K562 (cell line): ENCODE data around the gene WDR81. TPM values are rescaled to one million over a fixed set of nuclear protein-coding genes. Genes with fewer than 3 reads are reported as not detected.
A peak's percentile ranks its signal among the peaks of the same experiment; 100 is the strongest.

Source experiments
- C11orf30 ChIP-seq: fragments of 450-650 bp; IDR thresholded peaks from 2 replicates; pipeline ENCODE4 v1.6.1; 2016; ENCODE audit warnings: low read depth, mild to moderate bottlenecking
- CTBP1 ChIP-seq: fragments of 450-650 bp; IDR thresholded peaks from 2 replicates; pipeline ENCODE4 v1.6.1; 2016; ENCODE audit warnings: borderline replicate concordance
- ETV6 ChIP-seq, 3 experiments: fragments of 150-350 bp in 1 of 3; sonication (generic) in 1 of 3; formaldehyde crosslinking in 1 of 3; IDR thresholded peaks; 2 replicates each; pipeline versions ENCODE4 v1.6.1 to v1.8.0; 2014 to 2022; ENCODE audit warnings: borderline replicate concordance in 2 of 3, low read depth in 2 of 3, antibody characterized with exemption in 1 of 3, low read length in 1 of 3, mild to moderate bottlenecking in 1 of 3, missing genetic modification reagents in 1 of 3
- HMG20B ChIP-seq: fragments of 250-450 bp; sonication (Bioruptor Pico); IDR thresholded peaks from 2 replicates; pipeline ENCODE4 v1.5.0; 2021; ENCODE audit warnings: mild to moderate bottlenecking
- KAT7 ChIP-seq: sonication (generic); formaldehyde crosslinking; IDR thresholded peaks from 2 replicates; pipeline ENCODE4 v1.8.0; 2022; ENCODE audit warnings: missing genetic modification reagents, mild to moderate bottlenecking, borderline replicate concordance
- NFRKB ChIP-seq: fragments of 450-650 bp; IDR thresholded peaks from 2 replicates; pipeline ENCODE4 v1.6.1; 2016; ENCODE audit warnings: low read depth
- NFYB ChIP-seq: IDR thresholded peaks from 2 replicates; pipeline ENCODE4 v1.6.1; 2011; ENCODE audit warnings: mild to moderate bottlenecking, moderate library complexity; ENCODE audit not compliant: insufficient read length; ENCODE audit errors: extremely low read depth
- NRF1 ChIP-seq, 2 experiments: fragments of 450-650 bp; IDR thresholded peaks in 1 of 2; conservative IDR thresholded peaks in 1 of 2; 2 replicates each; pipeline ENCODE4 v1.6.1; 2014; ENCODE audit warnings: mild to moderate bottlenecking in 2 of 2
- RB1 ChIP-seq: fragments of 450-650 bp; IDR thresholded peaks from 2 replicates; pipeline ENCODE4 v1.6.1; 2017; ENCODE audit warnings: low read depth, mild to moderate bottlenecking
- RBFOX2 ChIP-seq: fragments of 200-400 bp; formaldehyde crosslinking; IDR thresholded peaks from 2 replicates; pipeline ENCODE4 v1.6.1; 2017; ENCODE audit warnings: low read depth, mild to moderate bottlenecking, low read length, moderate library complexity
- SAP30 ChIP-seq: fragments of 200-600 bp; sonication (generic); IDR thresholded peaks from 2 replicates; pipeline ENCODE4 v1.6.1; 2012; ENCODE audit warnings: borderline replicate concordance, low read depth, mild to moderate bottlenecking, moderate library complexity, low read length, control low read depth, inconsistent platforms; ENCODE audit not compliant: insufficient read depth, poor library complexity, severe bottlenecking
- TEAD1 ChIP-seq, 2 experiments: fragments of 450-650 bp in 1 of 2; sonication (generic) in 1 of 2; formaldehyde crosslinking; IDR thresholded peaks; 2 replicates each; pipeline versions ENCODE4 v1.4.0 to v1.8.0; 2020 to 2022; ENCODE audit warnings: mild to moderate bottlenecking in 2 of 2, missing genetic modification reagents in 1 of 2
- U2AF2 ChIP-seq: fragments of 200-400 bp; formaldehyde crosslinking; optimal IDR thresholded peaks from 2 replicates; pipeline ENCODE3; 2017; ENCODE audit warnings: low read depth, mild to moderate bottlenecking, low read length
- polyA plus RNA-seq, 8 experiments: library from polyadenylated mRNA; depleted of rRNA in 4 of 8; stranded (reverse) in 5 of 8; unstranded in 3 of 8; fragments of >200 nt; fragmentation: Nextera tagmentation in 2 of 8; fragmentation: Illumina TruSeq in 1 of 8; extraction: Ambion mirVana in 2 of 8; extraction: Trizol in 1 of 8; gene quantifications; 2 replicates each; pipeline versions ENCODE4 v1.2.1 to v1.2.3, GENCODE V29; 2011 to 2014; ENCODE audit warnings: inconsistent platforms in 1 of 8, missing spikeins in 1 of 8
- total RNA-seq, 7 experiments: library from RNA; depleted of rRNA in 6 of 7; stranded (reverse); fragments of >200 nt in 6 of 7; fragmentation: Illumina TruSeq in 2 of 7; extraction: Trizol in 2 of 7; gene quantifications; 2 replicates each; pipeline versions ENCODE4 v1.2.1 to v1.2.3, GENCODE V29; 2011 to 2021; ENCODE audit warnings: low replicate concordance in 1 of 7
- TF ChIP-seq, protein P1 (sequence below): fragments of 450-650 bp; IDR thresholded peaks from 2 replicates; pipeline ENCODE4 v1.6.1; 2017; ENCODE audit warnings: antibody characterized with exemption, mild to moderate bottlenecking
- TF ChIP-seq, protein P2 (sequence below): fragments of 450-650 bp; IDR thresholded peaks from 2 replicates; pipeline ENCODE4 v1.6.1; 2018; ENCODE audit not compliant: partially characterized antibody

Gene WDR81
- total and polyA plus RNA-seq, 9 of the 15 experiments (the other 6 are each of a cell fraction or from before 2014, with no cell fraction given): 0.01 to 17.1 (median 3.3) TPM

DNA sequence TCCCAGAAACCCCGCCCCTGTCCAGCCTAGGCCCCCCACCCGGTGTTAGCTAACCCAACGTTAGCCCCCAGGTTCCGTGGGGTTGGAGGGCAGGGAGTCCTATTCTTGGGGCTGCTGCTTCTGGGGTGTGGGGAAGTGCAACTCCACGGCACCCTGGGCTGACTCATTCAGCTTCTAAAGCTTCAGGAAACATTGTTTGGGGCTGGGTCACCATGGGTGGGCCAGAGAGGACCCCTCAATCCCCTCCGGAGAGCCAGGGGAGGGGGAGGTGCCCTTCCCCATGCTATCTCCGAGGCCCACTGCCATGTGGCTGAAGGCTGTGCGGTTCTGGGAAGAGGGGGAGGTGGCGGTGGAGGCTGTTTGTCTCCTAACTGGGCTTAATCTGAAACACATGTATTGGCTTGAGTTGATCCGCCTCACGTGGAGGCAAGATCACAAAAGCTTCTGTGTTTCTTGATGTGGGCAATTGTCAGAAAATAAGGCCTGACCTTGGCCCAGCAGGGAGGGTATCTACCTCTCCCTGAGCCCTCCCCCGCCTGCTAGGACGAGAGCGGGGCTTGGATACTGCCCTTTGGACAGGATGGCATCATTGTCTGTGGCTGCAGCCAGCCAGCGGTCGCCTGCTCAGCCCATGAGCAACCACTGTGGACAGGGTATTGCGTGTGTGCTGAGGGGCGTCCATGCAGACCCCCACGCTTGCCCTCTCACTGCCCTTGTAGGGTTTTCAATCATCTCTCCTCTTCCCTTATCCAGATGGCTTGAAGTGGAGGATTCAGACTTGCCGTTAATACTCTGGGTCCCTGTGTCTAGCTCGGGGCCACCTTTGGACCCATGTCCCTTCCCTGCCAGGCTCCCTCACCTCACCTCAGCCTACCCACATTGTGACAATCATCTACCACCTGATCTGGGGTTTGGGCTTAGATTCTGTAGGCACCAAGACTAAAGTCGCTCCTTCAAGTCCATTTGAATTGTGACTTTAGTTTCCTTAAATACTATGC, 38.7 kb downstream of the WDR81 start (continued):
- no peak for TF ChIP-seq TEAD1 (CRISPR knock-in tag; IDR thresholded peaks at IDR 0.05)
- TF ChIP-seq SAP30: no peak
- TF ChIP-seq ETV6 (IDR thresholded peaks at IDR 0.05; ENCODE audit: borderline replicate concordance in 1 of 2, low read depth in 2 of 2, low read length in 1 of 2): no peak
- TF ChIP-seq ETV6 (CRISPR knock-in tag; IDR thresholded peaks at IDR 0.05; ENCODE audit: borderline replicate concordance): no peak
- no peak for TF ChIP-seq NFYB
- TF ChIP-seq RB1: no peak
- TF ChIP-seq NRF1 (conservative IDR thresholded peaks at IDR 0.05 in 1 of 2, IDR thresholded peaks at IDR 0.05 in 1 of 2): peak in 1 of 2 experiments; percentile 5; a peak in 1 of 4 replicates
- TF ChIP-seq U2AF2: no peak
- TF ChIP-seq KAT7 (CRISPR knock-in tag): no peak
- TF ChIP-seq, protein P1, sequence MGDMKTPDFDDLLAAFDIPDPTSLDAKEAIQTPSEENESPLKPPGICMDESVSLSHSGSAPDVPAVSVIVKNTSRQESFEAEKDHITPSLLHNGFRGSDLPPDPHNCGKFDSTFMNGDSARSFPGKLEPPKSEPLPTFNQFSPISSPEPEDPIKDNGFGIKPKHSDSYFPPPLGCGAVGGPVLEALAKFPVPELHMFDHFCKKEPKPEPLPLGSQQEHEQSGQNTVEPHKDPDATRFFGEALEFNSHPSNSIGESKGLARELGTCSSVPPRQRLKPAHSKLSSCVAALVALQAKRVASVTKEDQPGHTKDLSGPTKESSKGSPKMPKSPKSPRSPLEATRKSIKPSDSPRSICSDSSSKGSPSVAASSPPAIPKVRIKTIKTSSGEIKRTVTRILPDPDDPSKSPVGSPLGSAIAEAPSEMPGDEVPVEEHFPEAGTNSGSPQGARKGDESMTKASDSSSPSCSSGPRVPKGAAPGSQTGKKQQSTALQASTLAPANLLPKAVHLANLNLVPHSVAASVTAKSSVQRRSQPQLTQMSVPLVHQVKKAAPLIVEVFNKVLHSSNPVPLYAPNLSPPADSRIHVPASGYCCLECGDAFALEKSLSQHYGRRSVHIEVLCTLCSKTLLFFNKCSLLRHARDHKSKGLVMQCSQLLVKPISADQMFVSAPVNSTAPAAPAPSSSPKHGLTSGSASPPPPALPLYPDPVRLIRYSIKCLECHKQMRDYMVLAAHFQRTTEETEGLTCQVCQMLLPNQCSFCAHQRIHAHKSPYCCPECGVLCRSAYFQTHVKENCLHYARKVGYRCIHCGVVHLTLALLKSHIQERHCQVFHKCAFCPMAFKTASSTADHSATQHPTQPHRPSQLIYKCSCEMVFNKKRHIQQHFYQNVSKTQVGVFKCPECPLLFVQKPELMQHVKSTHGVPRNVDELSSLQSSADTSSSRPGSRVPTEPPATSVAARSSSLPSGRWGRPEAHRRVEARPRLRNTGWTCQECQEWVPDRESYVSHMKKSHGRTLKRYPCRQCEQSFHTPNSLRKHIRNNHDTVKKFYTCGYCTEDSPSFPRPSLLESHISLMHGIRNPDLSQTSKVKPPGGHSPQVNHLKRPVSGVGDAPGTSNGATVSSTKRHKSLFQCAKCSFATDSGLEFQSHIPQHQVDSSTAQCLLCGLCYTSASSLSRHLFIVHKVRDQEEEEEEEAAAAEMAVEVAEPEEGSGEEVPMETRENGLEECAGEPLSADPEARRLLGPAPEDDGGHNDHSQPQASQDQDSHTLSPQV: peak; percentile 81
- no peak for TF ChIP-seq HMG20B (CRISPR knock-in tag)
- TF ChIP-seq, protein P2, sequence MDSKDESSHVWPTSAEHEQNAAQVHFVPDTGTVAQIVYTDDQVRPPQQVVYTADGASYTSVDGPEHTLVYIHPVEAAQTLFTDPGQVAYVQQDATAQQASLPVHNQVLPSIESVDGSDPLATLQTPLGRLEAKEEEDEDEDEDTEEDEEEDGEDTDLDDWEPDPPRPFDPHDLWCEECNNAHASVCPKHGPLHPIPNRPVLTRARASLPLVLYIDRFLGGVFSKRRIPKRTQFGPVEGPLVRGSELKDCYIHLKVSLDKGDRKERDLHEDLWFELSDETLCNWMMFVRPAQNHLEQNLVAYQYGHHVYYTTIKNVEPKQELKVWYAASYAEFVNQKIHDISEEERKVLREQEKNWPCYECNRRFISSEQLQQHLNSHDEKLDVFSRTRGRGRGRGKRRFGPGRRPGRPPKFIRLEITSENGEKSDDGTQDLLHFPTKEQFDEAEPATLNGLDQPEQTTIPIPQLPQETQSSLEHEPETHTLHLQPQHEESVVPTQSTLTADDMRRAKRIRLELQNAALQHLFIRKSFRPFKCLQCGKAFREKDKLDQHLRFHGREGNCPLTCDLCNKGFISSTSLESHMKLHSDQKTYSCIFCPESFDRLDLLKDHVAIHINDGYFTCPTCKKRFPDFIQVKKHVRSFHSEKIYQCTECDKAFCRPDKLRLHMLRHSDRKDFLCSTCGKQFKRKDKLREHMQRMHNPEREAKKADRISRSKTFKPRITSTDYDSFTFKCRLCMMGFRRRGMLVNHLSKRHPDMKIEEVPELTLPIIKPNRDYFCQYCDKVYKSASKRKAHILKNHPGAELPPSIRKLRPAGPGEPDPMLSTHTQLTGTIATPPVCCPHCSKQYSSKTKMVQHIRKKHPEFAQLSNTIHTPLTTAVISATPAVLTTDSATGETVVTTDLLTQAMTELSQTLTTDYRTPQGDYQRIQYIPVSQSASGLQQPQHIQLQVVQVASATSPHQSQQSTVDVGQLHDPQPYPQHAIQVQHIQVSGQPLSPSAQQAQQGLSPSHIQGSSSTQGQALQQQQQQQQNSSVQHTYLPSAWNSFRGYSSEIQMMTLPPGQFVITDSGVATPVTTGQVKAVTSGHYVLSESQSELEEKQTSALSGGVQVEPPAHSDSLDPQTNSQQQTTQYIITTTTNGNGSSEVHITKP: no peak
- TF ChIP-seq C11orf30: no peak
- 0 out of 2 replicates have a peak, but pooled peaks have one; percentile 34 for TF ChIP-seq NFRKB
- TF ChIP-seq CTBP1: no peak
- peak; percentile 64 for TF ChIP-seq RBFOX2
